HG03097 (cell line): ENCODE results near the gene APOBEC4.
"Not testable (repeated sequence)": the region's sequence is repeated elsewhere in the genome, so short reads cannot be mapped to it uniquely, and the experiment has no call there.

Experiments
- ATAC-seq: cut with Tn5 transposase; IDR thresholded peaks from one replicate; pipeline ENCODE4 v1.9.1; 2021; ENCODE audit not compliant: unreplicated experiment, low FRiP score

APOBEC4 gene

GRCh38 chr1:183652547-183653461 lies at the start of gene APOBEC4:
TSS of gene APOBEC4 (minus strand) at chr1:183653316. CDS start at chr1:183648781, 4,535 bp downstream.
- ATAC-seq = no peak

- ATAC-seq = no peak
Observed at GRCh38 chr1:183702813-183703198, 49.7 kb upstream of the APOBEC4 start.

GRCh38 chr1:183702087-183702812 lies 49.1 kb upstream of the APOBEC4 start:
- ATAC-seq = no peak

- ATAC-seq = no peak
Observed at GRCh38 chr1:183699616-183700160, 46.6 kb upstream of the APOBEC4 start.

GRCh38 chr1:183697814-183698590 lies 44.9 kb upstream of the APOBEC4 start:
- ATAC-seq = no peak

- no peak for ATAC-seq
Observed at GRCh38 chr1:183696981-183697380, 43.9 kb upstream of the APOBEC4 start.

- ATAC-seq = no peak
Observed at GRCh38 chr1:183694755-183695154, 41.6 kb upstream of the APOBEC4 start.

- no peak for ATAC-seq
Observed at GRCh38 chr1:183694066-183694465, 41.0 kb upstream of the APOBEC4 start.

- ATAC-seq = no peak
Observed at GRCh38 chr1:183693521-183693920, 40.4 kb upstream of the APOBEC4 start.

GRCh38 chr1:183689762-183690204 lies 36.7 kb upstream of the APOBEC4 start:
- ATAC-seq = peak; percentile 55

- ATAC-seq = no peak
Observed at GRCh38 chr1:183688341-183689060, 35.4 kb upstream of the APOBEC4 start.

- no peak for ATAC-seq
Observed at GRCh38 chr1:183687546-183688304, 34.6 kb upstream of the APOBEC4 start.

GRCh38 chr1:183686229-183686628 lies 33.1 kb upstream of the APOBEC4 start:
- ATAC-seq = no peak

- no peak for ATAC-seq
Observed at GRCh38 chr1:183685112-183685713, 32.1 kb upstream of the APOBEC4 start.

GRCh38 chr1:183679363-183679762 lies 26.2 kb upstream of the APOBEC4 start:
- not testable (repeated sequence) for ATAC-seq

- no peak for ATAC-seq
Observed at GRCh38 chr1:183678819-183679218, 25.7 kb upstream of the APOBEC4 start.

- no peak for ATAC-seq
Observed at GRCh38 chr1:183676586-183677189, 23.6 kb upstream of the APOBEC4 start.

- ATAC-seq = no peak
Observed at GRCh38 chr1:183675883-183676585, 22.9 kb upstream of the APOBEC4 start.
